ENCODE data around the gene OR2A25. TPM values are rescaled to one million over a fixed set of nuclear protein-coding genes. Genes with fewer than 3 reads are reported as not detected.

Gene OR2A25
- total RNA-seq, 1 experiment from 2014 or later = not detected

- H3K4me3 Mint-ChIP-seq = no peak overlapping the region
- H3K36me3 Mint-ChIP-seq = no peaks in the 10 kb centered on the region
- H3K27me3 Mint-ChIP-seq (ENCODE audit: low read depth) = no peaks in the 10 kb centered on the region
- H3K9me3 Mint-ChIP-seq = peaks cover 6% of the 10 kb centered on the region
- TF ChIP-seq MXD4 (CRISPR knock-in tag; IDR thresholded peaks at IDR 0.05; ENCODE audit: borderline replicate concordance) (no peak), NR3C1 (CRISPR knock-in tag; conservative IDR thresholded peaks at IDR 0.05; ENCODE audit: low read depth) (no peak), ZNF263 (CRISPR knock-in tag; IDR thresholded peaks at IDR 0.05; ENCODE audit: low read depth) (no peak), CBFB (CRISPR knock-in tag; IDR thresholded peaks at IDR 0.05; ENCODE audit: low read depth) (no peak), ZNF416 (CRISPR knock-in tag; IDR thresholded peaks at IDR 0.05) (no peak), CREM (CRISPR knock-in tag; IDR thresholded peaks at IDR 0.05) (no peak), ATF1 (CRISPR knock-in tag; IDR thresholded peaks at IDR 0.05) (no peak), GABPB1 (CRISPR knock-in tag; IDR thresholded peaks at IDR 0.05) (no peak), NR2C2 (CRISPR knock-in tag; IDR thresholded peaks at IDR 0.05) (no peak), TP53 (CRISPR knock-in tag; IDR thresholded peaks at IDR 0.05) (no peak), CTCF (IDR thresholded peaks at IDR 0.05) (no peak), ELF4 (CRISPR knock-in tag; IDR thresholded peaks at IDR 0.05; ENCODE audit: low read depth) (no peak), E2F1 (CRISPR knock-in tag; IDR thresholded peaks at IDR 0.05) (no peak), TCF7 (CRISPR knock-in tag; IDR thresholded peaks at IDR 0.05; ENCODE audit: low read depth) (no peak), ATF3 (CRISPR knock-in tag; conservative IDR thresholded peaks at IDR 0.05) (no peak), ZNF396 (CRISPR knock-in tag; IDR thresholded peaks at IDR 0.05; ENCODE audit: borderline replicate concordance) (no peak), ZSCAN18 (CRISPR knock-in tag; IDR thresholded peaks at IDR 0.05) (no peak)
- POLR2A ChIA-PET = no interaction called here
- H3K4me1 Mint-ChIP-seq = peaks cover 7% of the 10 kb centered on the region
- DNase-seq (ENCODE audit: low spot score) = no peak
- H3K27ac Mint-ChIP-seq = no peak overlapping the region
- ATAC-seq = no peak
- CTCF ChIA-PET = no interaction called here
Measured at GRCh38 chr7:144087230-144087629, 17.6 kb downstream of the OR2A25 start.

- TF ChIP-seq GABPB1 (CRISPR knock-in tag; IDR thresholded peaks at IDR 0.05) = no peak
- TF ChIP-seq STAT6 (CRISPR knock-in tag; conservative IDR thresholded peaks at IDR 0.05; ENCODE audit: low read depth) = no peak
- H3K9me3 Mint-ChIP-seq = peaks cover 6% of the 10 kb centered on the region
- H3K27ac Mint-ChIP-seq = no peak overlapping the region
- no peaks in the 10 kb centered on the region for H3K27me3 Mint-ChIP-seq (ENCODE audit: low read depth)
- ChIA-PET POLR2A (no interaction called here), CTCF (no interaction called here)
- H3K4me1 Mint-ChIP-seq = no peaks in the 10 kb centered on the region
- no peaks in the 10 kb centered on the region for H3K36me3 Mint-ChIP-seq
- ATAC-seq = no peak
- no peak overlapping the region for H3K4me3 Mint-ChIP-seq
- DNase-seq (ENCODE audit: low spot score) = no peak
Measured at GRCh38 chr7:144090667-144091066, 21.1 kb downstream of the OR2A25 start.

Measured in WTC11 (cell line).